ENCODE measurements around the gene SRPX2.

Gene SRPX2

GRCh38 chrX:100645106-100645505, 1.1 kb downstream of the SRPX2 start:
- Histone ChIP-seq H3K14ac (ENCODE audit: low read length in 2 of 2) (peak overlapping the region in 1 of 2 experiments; percentile 48), H3K27me3 (ENCODE audit: control insufficient read depth in 1 of 2, insufficient read depth in 1 of 2, low read length in 2 of 2) (peaks cover 0 to 27% of the 10 kb centered on the region in 2 experiments), H3K23ac (ENCODE audit: low read length in 2 of 2) (no peak overlapping the region), H4K8ac (ENCODE audit: low read length) (peak overlapping the region; percentile 82), H3K4ac (ENCODE audit: low read depth in 1 of 2, low read length in 2 of 2) (no peak overlapping the region), H2AK5ac (ENCODE audit: low read length, severe bottlenecking) (no peak overlapping the region), H4K91ac (ENCODE audit: low read length) (no peak overlapping the region), H2BK120ac (ENCODE audit: low read depth, low read length) (no peak overlapping the region), H3K79me1 (replicated peaks; ENCODE audit: low read length, poor library complexity, severe bottlenecking) (no peaks in the 10 kb centered on the region), H3K18ac (ENCODE audit: low read depth in 1 of 2, low read length in 2 of 2) (peak overlapping the region; percentile 40 to 45), H3K4me2 (ENCODE audit: low read length, poor library complexity, severe bottlenecking) (peak overlapping the region; percentile 73), H3K36me3 (ENCODE audit: control insufficient read depth in 1 of 2, insufficient read depth in 2 of 2, low read depth in 1 of 2, low read length in 2 of 2) (no peaks in the 10 kb centered on the region), H2BK12ac (ENCODE audit: low read length in 2 of 2) (peak overlapping the region in 1 of 2 experiments; percentile 52), H3K4me3 (ENCODE audit: insufficient read depth in 1 of 2, low read depth in 1 of 2, low read length in 2 of 2) (peak overlapping the region in 1 of 2 experiments; percentile 83), H2BK15ac (ENCODE audit: low read depth, poor library complexity, severe bottlenecking) (no peak overlapping the region), H3K9me3 (ENCODE audit: control insufficient read depth, low read length) (no peaks in the 10 kb centered on the region), H3K4me1 (ENCODE audit: control insufficient read depth, insufficient read depth, low read depth, low read length) (peaks cover 5% of the 10 kb centered on the region), H2BK5ac (ENCODE audit: low read depth, low read length, poor library complexity, severe bottlenecking) (no peak overlapping the region), H2AFZ (ENCODE audit: low read depth, low read length) (no peak overlapping the region), H3K9ac (ENCODE audit: low read length) (peak overlapping the region; percentile 94), H3K27ac (ENCODE audit: low read length, poor library complexity, severe bottlenecking) (peak overlapping the region; percentile 88)
- peak; percentile 49 for DNase-seq
- 17% methylated on average over 1 of the region's 4 CpGs for WGBS

GRCh38 chrX:100647095-100647494, 3.1 kb downstream of the SRPX2 start:
- no peak overlapping the region for H2BK5ac ChIP-seq (ENCODE audit: low read depth, low read length, poor library complexity, severe bottlenecking)
- WGBS = 0% methylated on average over 1 of the region's 1 CpG

GRCh38 chrX:100647739-100648138, 3.7 kb downstream of the SRPX2 start:
- H3K9me3 ChIP-seq (ENCODE audit: control insufficient read depth, low read length) = no peaks in the 10 kb centered on the region
- peak overlapping the region; percentile 68 for H4K91ac ChIP-seq (ENCODE audit: low read length)
- H2BK120ac ChIP-seq (ENCODE audit: low read depth, low read length) = peak overlapping the region; percentile 27
- H2AFZ ChIP-seq (ENCODE audit: low read depth, low read length) = no peak overlapping the region
- H3K4me1 ChIP-seq (ENCODE audit: control insufficient read depth, insufficient read depth, low read depth, low read length) = peaks cover 7% of the 10 kb centered on the region
- H4K8ac ChIP-seq (ENCODE audit: low read length) = no peak overlapping the region
- H3K27ac ChIP-seq (ENCODE audit: low read length, poor library complexity, severe bottlenecking) = peak overlapping the region; percentile 96
- H3K36me3 ChIP-seq (ENCODE audit: control insufficient read depth in 1 of 2, insufficient read depth in 2 of 2, low read depth in 1 of 2, low read length in 2 of 2) = peaks cover 0 to 20% of the 10 kb centered on the region in 2 experiments
- H3K23ac ChIP-seq (ENCODE audit: low read length in 2 of 2) = no peak overlapping the region
- DNase-seq = peak; percentile 29
- H2BK5ac ChIP-seq (ENCODE audit: low read depth, low read length, poor library complexity, severe bottlenecking) = peak overlapping the region; percentile 96
- peak overlapping the region in 1 of 2 experiments; percentile 55 for H3K14ac ChIP-seq (ENCODE audit: low read length in 2 of 2)
- H2BK12ac ChIP-seq (ENCODE audit: low read length in 2 of 2) = peak overlapping the region; percentile 63 to 66
- peak overlapping the region in 1 of 2 experiments; percentile 83 for H3K4me3 ChIP-seq (ENCODE audit: insufficient read depth in 1 of 2, low read depth in 1 of 2, low read length in 2 of 2)
- no peak overlapping the region for H2BK15ac ChIP-seq (ENCODE audit: low read depth, poor library complexity, severe bottlenecking)
- H3K9ac ChIP-seq (ENCODE audit: low read length) = peak overlapping the region; percentile 94
- peak overlapping the region in 1 of 2 experiments; percentile 37 for H3K4ac ChIP-seq (ENCODE audit: low read depth in 1 of 2, low read length in 2 of 2)
- H2AK5ac ChIP-seq (ENCODE audit: low read length, severe bottlenecking) = peak overlapping the region; percentile 54
- peak overlapping the region; percentile 2 to 94 for H3K18ac ChIP-seq (ENCODE audit: low read depth in 1 of 2, low read length in 2 of 2)
- WGBS = 100% methylated on average over 1 of the region's 2 CpGs
- H3K4me2 ChIP-seq (ENCODE audit: low read length, poor library complexity, severe bottlenecking) = no peak overlapping the region
- peaks cover 0 to 15% of the 10 kb centered on the region in 2 experiments for H3K27me3 ChIP-seq (ENCODE audit: control insufficient read depth in 1 of 2, insufficient read depth in 1 of 2, low read length in 2 of 2)
- H3K79me1 ChIP-seq (replicated peaks; ENCODE audit: low read length, poor library complexity, severe bottlenecking) = no peaks in the 10 kb centered on the region

More at GRCh38 chrX:100647095-100647494, 3.1 kb downstream of the SRPX2 start:
- no peak overlapping the region for H3K14ac ChIP-seq (ENCODE audit: low read length in 2 of 2)
- H3K4me2 ChIP-seq (ENCODE audit: low read length, poor library complexity, severe bottlenecking) = no peak overlapping the region
- H2BK120ac ChIP-seq (ENCODE audit: low read depth, low read length) = peak overlapping the region; percentile 19
- H3K9ac ChIP-seq (ENCODE audit: low read length) = peak overlapping the region; percentile 94
- H2AFZ ChIP-seq (ENCODE audit: low read depth, low read length) = no peak overlapping the region
- H2BK15ac ChIP-seq (ENCODE audit: low read depth, poor library complexity, severe bottlenecking) = no peak overlapping the region
- no peak overlapping the region for H2AK5ac ChIP-seq (ENCODE audit: low read length, severe bottlenecking)
- no peaks in the 10 kb centered on the region for H3K9me3 ChIP-seq (ENCODE audit: control insufficient read depth, low read length)
- peak; percentile 84 for DNase-seq
- no peak overlapping the region for H2BK12ac ChIP-seq (ENCODE audit: low read length in 2 of 2)
- H3K23ac ChIP-seq (ENCODE audit: low read length in 2 of 2) = no peak overlapping the region
- H3K4me3 ChIP-seq (ENCODE audit: insufficient read depth in 1 of 2, low read depth in 1 of 2, low read length in 2 of 2) = peak overlapping the region in 1 of 2 experiments; percentile 83
- H3K4me1 ChIP-seq (ENCODE audit: control insufficient read depth, insufficient read depth, low read depth, low read length) = peaks cover 7% of the 10 kb centered on the region
- peak overlapping the region in 1 of 2 experiments; percentile 94 for H3K18ac ChIP-seq (ENCODE audit: low read depth in 1 of 2, low read length in 2 of 2)
- H4K91ac ChIP-seq (ENCODE audit: low read length) = no peak overlapping the region
- H3K79me1 ChIP-seq (replicated peaks; ENCODE audit: low read length, poor library complexity, severe bottlenecking) = no peaks in the 10 kb centered on the region
- H3K27ac ChIP-seq (ENCODE audit: low read length, poor library complexity, severe bottlenecking) = peak overlapping the region; percentile 96
- peaks cover 0 to 16% of the 10 kb centered on the region in 2 experiments for H3K27me3 ChIP-seq (ENCODE audit: control insufficient read depth in 1 of 2, insufficient read depth in 1 of 2, low read length in 2 of 2)
- no peak overlapping the region for H4K8ac ChIP-seq (ENCODE audit: low read length)
- peaks cover 0 to 16% of the 10 kb centered on the region in 2 experiments for H3K36me3 ChIP-seq (ENCODE audit: control insufficient read depth in 1 of 2, insufficient read depth in 2 of 2, low read depth in 1 of 2, low read length in 2 of 2)
- H3K4ac ChIP-seq (ENCODE audit: low read depth in 1 of 2, low read length in 2 of 2) = no peak overlapping the region

GRCh38 chrX:100648458-100649417, 4.7 kb downstream of the SRPX2 start:
- peak; percentile 96 for DNase-seq
- Histone ChIP-seq H2BK12ac (ENCODE audit: low read length in 2 of 2) (no peak overlapping the region), H3K9ac (ENCODE audit: low read length) (peak overlapping the region; percentile 94), H2BK120ac (ENCODE audit: low read depth, low read length) (peak overlapping the region; percentile 19), H3K36me3 (ENCODE audit: control insufficient read depth in 1 of 2, insufficient read depth in 2 of 2, low read depth in 1 of 2, low read length in 2 of 2) (peaks cover 0 to 30% of the 10 kb centered on the region in 2 experiments), H3K14ac (ENCODE audit: low read length in 2 of 2) (no peak overlapping the region), H2BK15ac (ENCODE audit: low read depth, poor library complexity, severe bottlenecking) (no peak overlapping the region), H3K18ac (ENCODE audit: low read depth in 1 of 2, low read length in 2 of 2) (peak overlapping the region; percentile 57 to 83), H4K8ac (ENCODE audit: low read length) (peak overlapping the region; percentile 87), H4K91ac (ENCODE audit: low read length) (no peak overlapping the region), H3K4me1 (ENCODE audit: control insufficient read depth, insufficient read depth, low read depth, low read length) (peaks cover 7% of the 10 kb centered on the region), H3K4me2 (ENCODE audit: low read length, poor library complexity, severe bottlenecking) (no peak overlapping the region), H2AFZ (ENCODE audit: low read depth, low read length) (no peak overlapping the region), H3K23ac (ENCODE audit: low read length in 2 of 2) (no peak overlapping the region), H3K27me3 (ENCODE audit: control insufficient read depth in 1 of 2, insufficient read depth in 1 of 2, low read length in 2 of 2) (peaks cover 0 to 15% of the 10 kb centered on the region in 2 experiments), H2AK5ac (ENCODE audit: low read length, severe bottlenecking) (peak overlapping the region; percentile 91), H3K79me1 (replicated peaks; ENCODE audit: low read length, poor library complexity, severe bottlenecking) (no peaks in the 10 kb centered on the region), H3K9me3 (ENCODE audit: control insufficient read depth, low read length) (no peaks in the 10 kb centered on the region), H3K4ac (ENCODE audit: low read depth in 1 of 2, low read length in 2 of 2) (peak overlapping the region; percentile 46 to 50), H2BK5ac (ENCODE audit: low read depth, low read length, poor library complexity, severe bottlenecking) (peak overlapping the region; percentile 5), H3K4me3 (ENCODE audit: insufficient read depth in 1 of 2, low read depth in 1 of 2, low read length in 2 of 2) (peak overlapping the region in 1 of 2 experiments; percentile 83), H3K27ac (ENCODE audit: low read length, poor library complexity, severe bottlenecking) (peak overlapping the region; percentile 96)
- 0% methylated on average over 2 of the region's 8 CpGs for WGBS
